HepG2 (cell line): ENCODE data around the gene NPDC1. TPM values are rescaled to one million over a fixed set of nuclear protein-coding genes. Genes with fewer than 3 reads are reported as not detected.

ENCODE experiments used
- AGO1 ChIP-seq: fragments of 200-400 bp; formaldehyde crosslinking; IDR thresholded peaks from 2 replicates; pipeline ENCODE4 v1.6.1; 2017; ENCODE audit warnings: mild to moderate bottlenecking, low read depth, low read length, moderate library complexity; ENCODE audit not compliant: poor library complexity, severe bottlenecking
- ARNT ChIP-seq: fragments of 450-650 bp; IDR thresholded peaks from 2 replicates; pipeline ENCODE4 v1.6.1; 2017
- NRL ChIP-seq: sonication (generic); formaldehyde crosslinking; IDR thresholded peaks from 2 replicates; pipeline ENCODE4 v1.5.0; 2020; ENCODE audit warnings: missing genetic modification reagents, mild to moderate bottlenecking, moderate library complexity, borderline replicate concordance
- REL ChIP-seq: sonication (generic); formaldehyde crosslinking; conservative IDR thresholded peaks from 2 replicates; pipeline ENCODE4 v1.8.0; 2022; ENCODE audit warnings: mild to moderate bottlenecking, missing genetic modification reagents, moderate library complexity
- SOX6 ChIP-seq, 2 experiments: fragments of 450-650 bp in 1 of 2; sonication (generic) in 1 of 2; formaldehyde crosslinking in 1 of 2; IDR thresholded peaks; 2 replicates each; pipeline versions ENCODE4 v1.4.0 to v1.6.1; 2017 to 2020; ENCODE audit warnings: antibody characterized with exemption in 1 of 2, mild to moderate bottlenecking in 1 of 2, missing genetic modification reagents in 1 of 2
- ZFP36L2 ChIP-seq: sonication (generic); formaldehyde crosslinking; IDR thresholded peaks from 2 replicates; pipeline ENCODE4 v1.4.0; 2020; ENCODE audit warnings: missing genetic modification reagents
- ZFP41 ChIP-seq: sonication (generic); formaldehyde crosslinking; IDR thresholded peaks from 2 replicates; pipeline ENCODE4 v1.4.0; 2020; ENCODE audit warnings: mild to moderate bottlenecking, missing genetic modification reagents, borderline replicate concordance
- ZHX1 ChIP-seq: sonication (generic); formaldehyde crosslinking; IDR thresholded peaks from 2 replicates; pipeline ENCODE4 v1.8.1; 2022; ENCODE audit warnings: low read depth, mild to moderate bottlenecking, missing genetic modification reagents
- ZNF10 ChIP-seq: sonication (generic); formaldehyde crosslinking; IDR thresholded peaks from 2 replicates; pipeline ENCODE4 v1.4.0; 2020; ENCODE audit warnings: mild to moderate bottlenecking, low read depth, missing genetic modification reagents, borderline replicate concordance
- ZNF687 ChIP-seq: sonication (generic); formaldehyde crosslinking; IDR thresholded peaks from 2 replicates; pipeline ENCODE4 v1.5.1; 2020; ENCODE audit warnings: mild to moderate bottlenecking, missing genetic modification reagents, moderate library complexity
- ZSCAN31 ChIP-seq: sonication (generic); formaldehyde crosslinking; IDR thresholded peaks from 2 replicates; pipeline ENCODE4 v1.5.0; 2020; ENCODE audit warnings: low read depth, mild to moderate bottlenecking, missing genetic modification reagents
- polyA plus RNA-seq, 8 experiments: library from polyadenylated mRNA; depleted of rRNA in 3 of 8; stranded (reverse) in 7 of 8; unstranded in 1 of 8; fragments of >200 nt; fragmentation: Illumina TruSeq in 4 of 8; extraction: Trizol in 4 of 8; gene quantifications; 2 replicates each; pipeline versions ENCODE4 v1.2.1 to v1.2.3, GENCODE V29; 2011 to 2016; ENCODE audit warnings: low read depth in 4 of 8, missing spikeins in 1 of 8, mixed read lengths in 1 of 8; ENCODE audit not compliant: insufficient read depth in 1 of 8
- total RNA-seq, 5 experiments: library from RNA; depleted of rRNA; stranded (reverse); fragments of >200 nt; fragmentation: Illumina TruSeq; extraction: Trizol; gene quantifications; 2 replicates each; pipeline ENCODE4 v1.2.3, GENCODE V29; 2016; ENCODE audit warnings: low read depth in 1 of 5
- TF ChIP-seq, protein P1 (sequence below): sonication (generic); formaldehyde crosslinking; IDR thresholded peaks from 2 replicates; pipeline ENCODE4 v1.5.0; 2020; ENCODE audit warnings: missing genetic modification reagents, mild to moderate bottlenecking, borderline replicate concordance
- TF ChIP-seq, protein P2 (sequence below): sonication (generic); formaldehyde crosslinking; IDR thresholded peaks from 2 replicates; pipeline ENCODE4 v1.9.0; 2021; ENCODE audit warnings: missing genetic modification reagents, mild to moderate bottlenecking, borderline replicate concordance
- TF ChIP-seq, protein P3 (sequence below): sonication (generic); formaldehyde crosslinking; IDR thresholded peaks from 2 replicates; pipeline ENCODE4 v1.4.0; 2020; ENCODE audit warnings: missing genetic modification reagents
- TF ChIP-seq, protein P4 (sequence below): sonication (generic); formaldehyde crosslinking; IDR thresholded peaks from 2 replicates; pipeline ENCODE4 v1.4.0; 2020; ENCODE audit warnings: mild to moderate bottlenecking, missing genetic modification reagents

NPDC1 gene
- total and polyA plus RNA-seq, 2 of the 13 experiments (the other 11 are each of a cell fraction or from before 2014, with no cell fraction given) = 0.84 to 5.4 TPM

DNA sequence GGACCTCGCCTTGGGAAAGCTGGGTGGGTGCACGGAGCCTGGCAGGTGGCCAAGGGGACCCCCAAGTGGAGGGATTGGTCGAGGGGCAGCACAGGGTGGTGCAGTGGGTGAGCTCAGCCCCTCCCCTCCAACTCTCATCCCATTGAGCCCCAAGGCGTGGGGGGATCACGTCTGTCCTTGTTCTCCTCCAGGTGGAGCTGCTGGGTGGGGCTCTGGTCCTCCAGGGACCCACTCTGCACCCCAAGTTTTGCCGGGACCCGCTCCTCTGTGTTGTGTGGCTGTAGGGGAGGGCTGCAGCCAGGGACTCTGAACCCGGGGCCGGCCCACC is 10.5 kb downstream of the NPDC1 start (continued):
- TF ChIP-seq, protein P1, sequence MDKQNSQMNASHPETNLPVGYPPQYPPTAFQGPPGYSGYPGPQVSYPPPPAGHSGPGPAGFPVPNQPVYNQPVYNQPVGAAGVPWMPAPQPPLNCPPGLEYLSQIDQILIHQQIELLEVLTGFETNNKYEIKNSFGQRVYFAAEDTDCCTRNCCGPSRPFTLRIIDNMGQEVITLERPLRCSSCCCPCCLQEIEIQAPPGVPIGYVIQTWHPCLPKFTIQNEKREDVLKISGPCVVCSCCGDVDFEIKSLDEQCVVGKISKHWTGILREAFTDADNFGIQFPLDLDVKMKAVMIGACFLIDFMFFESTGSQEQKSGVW = no peak
- TF ChIP-seq ZSCAN31 (CRISPR knock-in tag) = 0 out of 2 replicates have a peak, but pooled peaks have one; percentile 28
- TF ChIP-seq ZHX1 (CRISPR knock-in tag) = no peak
- peak; percentile 51; the same call in 1 of the 2 replicates for TF ChIP-seq ZNF687 (CRISPR knock-in tag)
- TF ChIP-seq, protein P2, sequence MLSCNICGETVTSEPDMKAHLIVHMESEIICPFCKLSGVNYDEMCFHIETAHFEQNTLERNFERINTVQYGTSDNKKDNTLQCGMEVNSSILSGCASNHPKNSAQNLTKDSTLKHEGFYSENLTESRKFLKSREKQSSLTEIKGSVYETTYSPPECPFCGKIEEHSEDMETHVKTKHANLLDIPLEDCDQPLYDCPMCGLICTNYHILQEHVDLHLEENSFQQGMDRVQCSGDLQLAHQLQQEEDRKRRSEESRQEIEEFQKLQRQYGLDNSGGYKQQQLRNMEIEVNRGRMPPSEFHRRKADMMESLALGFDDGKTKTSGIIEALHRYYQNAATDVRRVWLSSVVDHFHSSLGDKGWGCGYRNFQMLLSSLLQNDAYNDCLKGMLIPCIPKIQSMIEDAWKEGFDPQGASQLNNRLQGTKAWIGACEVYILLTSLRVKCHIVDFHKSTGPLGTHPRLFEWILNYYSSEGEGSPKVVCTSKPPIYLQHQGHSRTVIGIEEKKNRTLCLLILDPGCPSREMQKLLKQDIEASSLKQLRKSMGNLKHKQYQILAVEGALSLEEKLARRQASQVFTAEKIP (CRISPR knock-in tag) = no peak
- TF ChIP-seq ZNF10 (CRISPR knock-in tag) = 0 out of 2 replicates have a peak, but pooled peaks have one; percentile 24
- TF ChIP-seq ARNT = no peak
- TF ChIP-seq NRL = no peak
- TF ChIP-seq, protein P3, sequence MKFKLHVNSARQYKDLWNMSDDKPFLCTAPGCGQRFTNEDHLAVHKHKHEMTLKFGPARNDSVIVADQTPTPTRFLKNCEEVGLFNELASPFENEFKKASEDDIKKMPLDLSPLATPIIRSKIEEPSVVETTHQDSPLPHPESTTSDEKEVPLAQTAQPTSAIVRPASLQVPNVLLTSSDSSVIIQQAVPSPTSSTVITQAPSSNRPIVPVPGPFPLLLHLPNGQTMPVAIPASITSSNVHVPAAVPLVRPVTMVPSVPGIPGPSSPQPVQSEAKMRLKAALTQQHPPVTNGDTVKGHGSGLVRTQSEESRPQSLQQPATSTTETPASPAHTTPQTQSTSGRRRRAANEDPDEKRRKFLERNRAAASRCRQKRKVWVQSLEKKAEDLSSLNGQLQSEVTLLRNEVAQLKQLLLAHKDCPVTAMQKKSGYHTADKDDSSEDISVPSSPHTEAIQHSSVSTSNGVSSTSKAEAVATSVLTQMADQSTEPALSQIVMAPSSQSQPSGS (CRISPR knock-in tag) = no peak
- no peak for TF ChIP-seq SOX6 (IDR thresholded peaks at IDR 0.05)
- TF ChIP-seq SOX6 (CRISPR knock-in tag; IDR thresholded peaks at IDR 0.05) = no peak
- TF ChIP-seq, protein P4, sequence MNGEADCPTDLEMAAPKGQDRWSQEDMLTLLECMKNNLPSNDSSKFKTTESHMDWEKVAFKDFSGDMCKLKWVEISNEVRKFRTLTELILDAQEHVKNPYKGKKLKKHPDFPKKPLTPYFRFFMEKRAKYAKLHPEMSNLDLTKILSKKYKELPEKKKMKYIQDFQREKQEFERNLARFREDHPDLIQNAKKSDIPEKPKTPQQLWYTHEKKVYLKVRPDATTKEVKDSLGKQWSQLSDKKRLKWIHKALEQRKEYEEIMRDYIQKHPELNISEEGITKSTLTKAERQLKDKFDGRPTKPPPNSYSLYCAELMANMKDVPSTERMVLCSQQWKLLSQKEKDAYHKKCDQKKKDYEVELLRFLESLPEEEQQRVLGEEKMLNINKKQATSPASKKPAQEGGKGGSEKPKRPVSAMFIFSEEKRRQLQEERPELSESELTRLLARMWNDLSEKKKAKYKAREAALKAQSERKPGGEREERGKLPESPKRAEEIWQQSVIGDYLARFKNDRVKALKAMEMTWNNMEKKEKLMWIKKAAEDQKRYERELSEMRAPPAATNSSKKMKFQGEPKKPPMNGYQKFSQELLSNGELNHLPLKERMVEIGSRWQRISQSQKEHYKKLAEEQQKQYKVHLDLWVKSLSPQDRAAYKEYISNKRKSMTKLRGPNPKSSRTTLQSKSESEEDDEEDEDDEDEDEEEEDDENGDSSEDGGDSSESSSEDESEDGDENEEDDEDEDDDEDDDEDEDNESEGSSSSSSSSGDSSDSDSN (CRISPR knock-in tag) = peak; percentile 11; the same call in 1 of the 2 replicates
- TF ChIP-seq REL (CRISPR knock-in tag) = no peak
- no peak for TF ChIP-seq ZFP36L2 (CRISPR knock-in tag)
- TF ChIP-seq AGO1 = peak; percentile 0
- TF ChIP-seq ZFP41 (CRISPR knock-in tag) = no peak
